ENCODE measurements around the gene AGFG1.

GRCh38 chr2:227474410-227474809 lies 2.5 kb downstream of the AGFG1 start:
- TF ChIP-seq POLR2AphosphoS5 (IDR thresholded peaks at IDR 0.05; ENCODE audit: borderline replicate concordance, low read depth, low read length): no peak
- TF ChIP-seq EZH2 (IDR thresholded peaks at IDR 0.05): no peak
- TF ChIP-seq FOXP2 (optimal IDR thresholded peaks at IDR 0.05; ENCODE audit: control extremely low read depth, extremely low read length, insufficient read depth): no peak
